Left forelimb (tissue), 1 donor: ENCODE measurements around the gene HMCES.

Experiments
- DNase-seq: peaks from one replicate; pipeline ENCODE4 v3.0.0-alpha.2; 2018; ENCODE audit warnings: low spot score

The HMCES gene

GRCh38 chr3:129304146-129304961 lies 25.7 kb downstream of the HMCES start:
- DNase-seq = no peak

- no peak for DNase-seq
Measured at GRCh38 chr3:129304962-129305222, 26.2 kb downstream of the HMCES start.

GRCh38 chr3:129305592-129306091 lies 27.0 kb downstream of the HMCES start:
- peak; percentile 87 for DNase-seq

- DNase-seq = no peak
Measured at GRCh38 chr3:129308636-129309035, 30.0 kb downstream of the HMCES start.

GRCh38 chr3:129310111-129311011 lies 31.7 kb downstream of the HMCES start:
- no peak for DNase-seq

- DNase-seq = no peak
Measured at GRCh38 chr3:129311054-129311902, 32.6 kb downstream of the HMCES start.

GRCh38 chr3:129312021-129312639 lies 33.5 kb downstream of the HMCES start:
- DNase-seq = no peak

GRCh38 chr3:129312671-129313414 lies 34.2 kb downstream of the HMCES start:
- no peak for DNase-seq

- no peak for DNase-seq
Measured at GRCh38 chr3:129313415-129313664, 34.7 kb downstream of the HMCES start.

GRCh38 chr3:129313665-129314385 lies 35.2 kb downstream of the HMCES start:
- no peak for DNase-seq

GRCh38 chr3:129314386-129315222 lies 35.9 kb downstream of the HMCES start:
- peak; percentile 92 for DNase-seq

- no peak for DNase-seq
Measured at GRCh38 chr3:129315223-129315997, 36.7 kb downstream of the HMCES start.

GRCh38 chr3:129315998-129316247 lies 37.3 kb downstream of the HMCES start:
- DNase-seq = no peak

GRCh38 chr3:129316248-129317013 lies 37.8 kb downstream of the HMCES start:
- peak; percentile 93 for DNase-seq

GRCh38 chr3:129317014-129317771 lies 38.5 kb downstream of the HMCES start:
- DNase-seq = no peak

GRCh38 chr3:129317848-129318247 lies 39.2 kb downstream of the HMCES start:
- peak; percentile 60 for DNase-seq

GRCh38 chr3:129318921-129319320 lies 40.3 kb downstream of the HMCES start:
- DNase-seq = peak; percentile 26

- DNase-seq = no peak
Measured at GRCh38 chr3:129320261-129320660, 41.6 kb downstream of the HMCES start.
